ENCODE data around the gene SEPTIN10.

Gene SEPTIN10

GRCh38 chr2:109510136-109511028 lies 103.4 kb downstream of the SEPTIN10 start:
- Histone ChIP-seq H3K36me3 (ENCODE audit: insufficient read depth, low read length) (no peaks in the 10 kb centered on the region), H3K27ac (ENCODE audit: low read depth, low read length) (no peak overlapping the region), H3K4me3 (ENCODE audit: low read depth, low read length) (no peak overlapping the region), H2AFZ (ENCODE audit: low read length, unreplicated experiment) (no peak overlapping the region), H3K27me3 (ENCODE audit: insufficient read depth, low read length) (no peaks in the 10 kb centered on the region), H3K4me1 (ENCODE audit: control insufficient read depth, insufficient read depth, low read length, unreplicated experiment) (peaks cover 8% of the 10 kb centered on the region), H3K79me2 (ENCODE audit: control insufficient read depth, insufficient read depth, low read length, unreplicated experiment) (no peaks in the 10 kb centered on the region)

- Histone ChIP-seq H3K27ac (ENCODE audit: low read depth, low read length) (no peak overlapping the region), H2AFZ (ENCODE audit: low read length, unreplicated experiment) (no peak overlapping the region), H3K79me2 (ENCODE audit: control insufficient read depth, insufficient read depth, low read length, unreplicated experiment) (no peaks in the 10 kb centered on the region), H3K4me1 (ENCODE audit: control insufficient read depth, insufficient read depth, low read length, unreplicated experiment) (no peaks in the 10 kb centered on the region), H3K4me3 (ENCODE audit: low read depth, low read length) (no peak overlapping the region), H3K36me3 (ENCODE audit: insufficient read depth, low read length) (peaks cover 4% of the 10 kb centered on the region; the same call in 1 of the 2 replicates), H3K27me3 (ENCODE audit: insufficient read depth, low read length) (no peaks in the 10 kb centered on the region)
Observed at GRCh38 chr2:109508556-109508955, 105.2 kb downstream of the SEPTIN10 start.

- Histone ChIP-seq H3K36me3 (ENCODE audit: insufficient read depth, low read length) (peaks cover 4% of the 10 kb centered on the region; the same call in 1 of the 2 replicates), H3K4me1 (ENCODE audit: control insufficient read depth, insufficient read depth, low read length, unreplicated experiment) (no peaks in the 10 kb centered on the region), H3K79me2 (ENCODE audit: control insufficient read depth, insufficient read depth, low read length, unreplicated experiment) (no peaks in the 10 kb centered on the region), H3K4me3 (ENCODE audit: low read depth, low read length) (no peak overlapping the region), H3K27ac (ENCODE audit: low read depth, low read length) (no peak overlapping the region), H3K27me3 (ENCODE audit: insufficient read depth, low read length) (no peaks in the 10 kb centered on the region), H2AFZ (ENCODE audit: low read length, unreplicated experiment) (no peak overlapping the region)
Observed at GRCh38 chr2:109507828-109508227, 105.9 kb downstream of the SEPTIN10 start.

- Histone ChIP-seq H3K4me1 (ENCODE audit: control insufficient read depth, insufficient read depth, low read length, unreplicated experiment) (no peaks in the 10 kb centered on the region), H3K27me3 (ENCODE audit: insufficient read depth, low read length) (no peaks in the 10 kb centered on the region), H3K4me3 (ENCODE audit: low read depth, low read length) (no peak overlapping the region), H3K27ac (ENCODE audit: low read depth, low read length) (no peak overlapping the region), H3K79me2 (ENCODE audit: control insufficient read depth, insufficient read depth, low read length, unreplicated experiment) (no peaks in the 10 kb centered on the region), H3K36me3 (ENCODE audit: insufficient read depth, low read length) (peaks cover 4% of the 10 kb centered on the region; the same call in 1 of the 2 replicates), H2AFZ (ENCODE audit: low read length, unreplicated experiment) (no peak overlapping the region)
Observed at GRCh38 chr2:109507217-109507616, 106.5 kb downstream of the SEPTIN10 start.

- H3K36me3 ChIP-seq (ENCODE audit: insufficient read depth, low read length), result peaks cover 4% of the 10 kb centered on the region; the same call in 1 of the 2 replicates
- no peak overlapping the region for H2AFZ ChIP-seq (ENCODE audit: low read length, unreplicated experiment)
- H3K79me2 ChIP-seq (ENCODE audit: control insufficient read depth, insufficient read depth, low read length, unreplicated experiment), result no peaks in the 10 kb centered on the region
- H3K4me1 ChIP-seq (ENCODE audit: control insufficient read depth, insufficient read depth, low read length, unreplicated experiment), result no peaks in the 10 kb centered on the region
- H3K4me3 ChIP-seq (ENCODE audit: low read depth, low read length), result no peak overlapping the region
- H3K27ac ChIP-seq (ENCODE audit: low read depth, low read length), result no peak overlapping the region
- no peaks in the 10 kb centered on the region for H3K27me3 ChIP-seq (ENCODE audit: insufficient read depth, low read length)
Observed at GRCh38 chr2:109503191-109503590, 110.6 kb downstream of the SEPTIN10 start.

GRCh38 chr2:109501461-109501860 lies 112.3 kb downstream of the SEPTIN10 start:
- Histone ChIP-seq H3K36me3 (ENCODE audit: insufficient read depth, low read length) (peaks cover 4% of the 10 kb centered on the region; the same call in 1 of the 2 replicates), H2AFZ (ENCODE audit: low read length, unreplicated experiment) (no peak overlapping the region), H3K79me2 (ENCODE audit: control insufficient read depth, insufficient read depth, low read length, unreplicated experiment) (no peaks in the 10 kb centered on the region), H3K27me3 (ENCODE audit: insufficient read depth, low read length) (no peaks in the 10 kb centered on the region), H3K4me1 (ENCODE audit: control insufficient read depth, insufficient read depth, low read length, unreplicated experiment) (no peaks in the 10 kb centered on the region), H3K4me3 (ENCODE audit: low read depth, low read length) (no peak overlapping the region), H3K27ac (ENCODE audit: low read depth, low read length) (no peak overlapping the region)

GRCh38 chr2:109500910-109501309 lies 112.9 kb downstream of the SEPTIN10 start:
- Histone ChIP-seq H3K4me1 (ENCODE audit: control insufficient read depth, insufficient read depth, low read length, unreplicated experiment) (no peaks in the 10 kb centered on the region), H3K79me2 (ENCODE audit: control insufficient read depth, insufficient read depth, low read length, unreplicated experiment) (no peaks in the 10 kb centered on the region), H2AFZ (ENCODE audit: low read length, unreplicated experiment) (no peak overlapping the region), H3K27me3 (ENCODE audit: insufficient read depth, low read length) (no peaks in the 10 kb centered on the region), H3K4me3 (ENCODE audit: low read depth, low read length) (no peak overlapping the region), H3K36me3 (ENCODE audit: insufficient read depth, low read length) (peaks cover 4% of the 10 kb centered on the region; the same call in 1 of the 2 replicates), H3K27ac (ENCODE audit: low read depth, low read length) (no peak overlapping the region)

GRCh38 chr2:109499566-109499965 lies 114.2 kb downstream of the SEPTIN10 start:
- H3K27ac ChIP-seq (ENCODE audit: low read depth, low read length), result no peak overlapping the region
- H3K4me1 ChIP-seq (ENCODE audit: control insufficient read depth, insufficient read depth, low read length, unreplicated experiment), result no peaks in the 10 kb centered on the region
- peaks cover 2% of the 10 kb centered on the region; the same call in 1 of the 2 replicates for H3K36me3 ChIP-seq (ENCODE audit: insufficient read depth, low read length)
- no peak overlapping the region for H3K4me3 ChIP-seq (ENCODE audit: low read depth, low read length)
- H3K79me2 ChIP-seq (ENCODE audit: control insufficient read depth, insufficient read depth, low read length, unreplicated experiment), result no peaks in the 10 kb centered on the region
- no peaks in the 10 kb centered on the region for H3K27me3 ChIP-seq (ENCODE audit: insufficient read depth, low read length)
- H2AFZ ChIP-seq (ENCODE audit: low read length, unreplicated experiment), result no peak overlapping the region

GRCh38 chr2:109498906-109499305 lies 114.9 kb downstream of the SEPTIN10 start:
- Histone ChIP-seq H3K27ac (ENCODE audit: low read depth, low read length) (no peak overlapping the region), H3K4me1 (ENCODE audit: control insufficient read depth, insufficient read depth, low read length, unreplicated experiment) (no peaks in the 10 kb centered on the region), H3K36me3 (ENCODE audit: insufficient read depth, low read length) (no peaks in the 10 kb centered on the region)

GRCh38 chr2:109497911-109498870 lies 115.6 kb downstream of the SEPTIN10 start:
- H3K36me3 ChIP-seq (ENCODE audit: insufficient read depth, low read length), result no peaks in the 10 kb centered on the region
- H2AFZ ChIP-seq (ENCODE audit: low read length, unreplicated experiment), result no peak overlapping the region
- H3K27me3 ChIP-seq (ENCODE audit: insufficient read depth, low read length), result no peaks in the 10 kb centered on the region
- H3K79me2 ChIP-seq (ENCODE audit: control insufficient read depth, insufficient read depth, low read length, unreplicated experiment), result no peaks in the 10 kb centered on the region
- no peaks in the 10 kb centered on the region for H3K4me1 ChIP-seq (ENCODE audit: control insufficient read depth, insufficient read depth, low read length, unreplicated experiment)
- no peak overlapping the region for H3K4me3 ChIP-seq (ENCODE audit: low read depth, low read length)
- no peak overlapping the region for H3K27ac ChIP-seq (ENCODE audit: low read depth, low read length)

More at GRCh38 chr2:109498906-109499305, 114.9 kb downstream of the SEPTIN10 start:
- Histone ChIP-seq H3K4me3 (ENCODE audit: low read depth, low read length) (no peak overlapping the region), H3K79me2 (ENCODE audit: control insufficient read depth, insufficient read depth, low read length, unreplicated experiment) (no peaks in the 10 kb centered on the region), H2AFZ (ENCODE audit: low read length, unreplicated experiment) (no peak overlapping the region), H3K27me3 (ENCODE audit: insufficient read depth, low read length) (no peaks in the 10 kb centered on the region)
